ENCODE measurements around the gene LIPA.
"Not testable (repeated sequence)": the region's sequence is repeated elsewhere in the genome, so short reads cannot be mapped to it uniquely, and the experiment has no call there.

Gene LIPA

DNA sequence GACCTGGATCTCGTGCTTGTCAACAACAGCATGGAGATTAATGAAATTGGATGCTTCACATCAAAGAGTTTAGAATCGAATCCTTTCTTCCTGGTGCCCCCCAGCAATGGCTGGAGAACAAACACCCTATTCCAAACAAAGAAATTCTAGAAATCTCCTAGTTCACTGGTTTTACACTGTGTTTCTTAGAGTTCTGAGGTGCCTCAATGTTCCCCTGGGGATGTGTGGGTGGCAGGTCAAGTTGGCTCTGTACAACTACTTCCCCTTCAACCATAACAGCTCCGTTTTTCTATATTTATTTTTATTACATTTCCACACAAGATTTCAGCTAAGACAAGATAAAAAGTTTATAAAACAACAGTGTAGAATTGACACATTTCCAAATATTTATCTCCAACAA is 66.9 kb downstream of the LIPA start:
- no peak overlapping the region for H3K9ac ChIP-seq (ENCODE audit: low read length)
- H3K27me3 ChIP-seq (ENCODE audit: control insufficient read depth, insufficient read depth, low read length): no peaks in the 10 kb centered on the region
- no peaks in the 10 kb centered on the region for H3K4me1 ChIP-seq (ENCODE audit: control insufficient read depth, insufficient read depth, low read length)
- H3K27ac ChIP-seq (ENCODE audit: low read depth, low read length): no peak overlapping the region
- no peaks in the 10 kb centered on the region for H3K36me3 ChIP-seq (ENCODE audit: control insufficient read depth, insufficient read depth, low read length)
- no peak overlapping the region for H3K4me3 ChIP-seq (ENCODE audit: low read depth, low read length)
- H3K9me3 ChIP-seq (ENCODE audit: control insufficient read depth, insufficient read depth, low read depth, low read length): peaks cover 3% of the 10 kb centered on the region; the same call in 1 of the 2 replicates

DNA sequence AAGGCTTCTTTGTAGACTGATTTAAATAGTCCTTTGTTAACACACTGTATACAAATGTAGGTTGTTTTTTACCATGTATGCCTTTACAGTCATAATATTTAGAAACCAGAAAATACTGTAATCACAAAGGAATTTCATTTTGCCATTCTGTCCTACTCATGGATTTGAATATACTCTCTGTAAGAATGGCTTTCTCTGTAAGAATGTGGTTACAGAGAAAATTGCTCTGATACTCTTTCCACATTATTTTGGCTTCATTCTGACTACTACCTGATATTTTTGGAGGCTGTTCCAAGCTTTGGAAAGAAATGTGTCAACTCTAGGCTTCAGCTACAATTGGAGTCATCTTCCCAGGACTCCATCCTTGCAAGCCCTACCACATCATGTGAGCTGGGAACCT is 68.0 kb downstream of the LIPA start:
- Histone ChIP-seq H3K27me3 (ENCODE audit: control insufficient read depth, insufficient read depth, low read length) (no peaks in the 10 kb centered on the region), H3K27ac (ENCODE audit: low read depth, low read length) (no peak overlapping the region), H3K9ac (ENCODE audit: low read length) (no peak overlapping the region)

DNA sequence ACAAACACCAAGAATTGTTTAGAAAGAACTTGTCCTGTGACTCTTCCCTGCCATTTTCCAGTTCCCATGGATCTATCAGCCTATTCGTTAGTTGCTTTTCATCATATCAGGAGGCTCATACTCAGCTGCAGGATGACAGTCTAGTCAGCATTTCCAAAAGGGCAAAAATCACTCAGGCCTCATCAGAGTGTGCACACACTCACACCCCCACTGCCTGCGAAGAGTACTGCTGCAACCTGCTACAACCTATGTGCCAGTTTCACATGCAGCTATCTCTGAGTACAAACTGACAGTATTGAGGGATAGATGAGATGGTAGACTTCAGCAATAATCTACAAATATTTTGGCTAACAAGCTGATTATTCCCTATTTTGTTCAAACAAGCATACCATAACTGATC is 68.7 kb downstream of the LIPA start:
- no peaks in the 10 kb centered on the region for H3K36me3 ChIP-seq (ENCODE audit: control insufficient read depth, insufficient read depth, low read length)
- H3K27me3 ChIP-seq (ENCODE audit: control insufficient read depth, insufficient read depth, low read length): no peaks in the 10 kb centered on the region
- H3K27ac ChIP-seq (ENCODE audit: low read depth, low read length): no peak overlapping the region
- H3K4me1 ChIP-seq (ENCODE audit: control insufficient read depth, insufficient read depth, low read length): no peaks in the 10 kb centered on the region
- peaks cover 3% of the 10 kb centered on the region; the same call in 1 of the 2 replicates for H3K9me3 ChIP-seq (ENCODE audit: control insufficient read depth, insufficient read depth, low read depth, low read length)
- no peak overlapping the region for H3K9ac ChIP-seq (ENCODE audit: low read length)
- no peak overlapping the region for H3K4me3 ChIP-seq (ENCODE audit: low read depth, low read length)

More for the DNA sequence above, 68.0 kb downstream of the LIPA start:
- Histone ChIP-seq H3K9me3 (ENCODE audit: control insufficient read depth, insufficient read depth, low read depth, low read length) (peaks cover 3% of the 10 kb centered on the region; the same call in 1 of the 2 replicates), H3K4me3 (ENCODE audit: low read depth, low read length) (no peak overlapping the region), H3K36me3 (ENCODE audit: control insufficient read depth, insufficient read depth, low read length) (no peaks in the 10 kb centered on the region), H3K4me1 (ENCODE audit: control insufficient read depth, insufficient read depth, low read length) (no peaks in the 10 kb centered on the region)

DNA sequence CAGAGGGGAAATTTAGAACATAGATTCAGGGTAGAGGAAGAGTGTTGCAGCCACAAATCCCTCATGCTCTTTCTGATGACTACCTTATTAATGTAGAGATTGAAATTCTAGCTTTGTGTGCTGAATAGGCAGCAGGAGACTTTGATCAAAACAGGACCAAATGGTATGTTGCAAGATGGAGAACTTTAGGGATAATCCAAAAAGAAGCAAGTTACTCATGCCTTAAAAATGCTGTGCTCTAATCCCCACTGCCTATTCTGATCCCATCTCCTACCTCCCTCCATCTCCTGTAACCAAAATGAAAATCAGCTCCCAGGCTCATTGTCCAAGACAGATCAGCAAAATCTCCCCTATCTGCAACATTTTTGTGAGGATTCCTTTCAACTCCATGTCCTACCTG is 75.8 kb downstream of the LIPA start:
- H3K9me3 ChIP-seq (ENCODE audit: control insufficient read depth, insufficient read depth, low read depth, low read length): peaks cover 1% of the 10 kb centered on the region; the same call in 1 of the 2 replicates
- no peak overlapping the region for H3K9ac ChIP-seq (ENCODE audit: low read length)
- H3K27ac ChIP-seq (ENCODE audit: low read depth, low read length): no peak overlapping the region
- no peaks in the 10 kb centered on the region for H3K36me3 ChIP-seq (ENCODE audit: control insufficient read depth, insufficient read depth, low read length)
- H3K4me3 ChIP-seq (ENCODE audit: low read depth, low read length): no peak overlapping the region
- H3K27me3 ChIP-seq (ENCODE audit: control insufficient read depth, insufficient read depth, low read length): no peaks in the 10 kb centered on the region
- H3K4me1 ChIP-seq (ENCODE audit: control insufficient read depth, insufficient read depth, low read length): peaks cover 4% of the 10 kb centered on the region; the same call in 1 of the 2 replicates

GRCh38 chr10:89173075-89173474 is 78.5 kb downstream of the LIPA start:
- Histone ChIP-seq H3K27ac (ENCODE audit: low read depth, low read length) (no peak overlapping the region), H3K27me3 (ENCODE audit: control insufficient read depth, insufficient read depth, low read length) (no peaks in the 10 kb centered on the region), H3K9ac (ENCODE audit: low read length) (no peak overlapping the region)

DNA sequence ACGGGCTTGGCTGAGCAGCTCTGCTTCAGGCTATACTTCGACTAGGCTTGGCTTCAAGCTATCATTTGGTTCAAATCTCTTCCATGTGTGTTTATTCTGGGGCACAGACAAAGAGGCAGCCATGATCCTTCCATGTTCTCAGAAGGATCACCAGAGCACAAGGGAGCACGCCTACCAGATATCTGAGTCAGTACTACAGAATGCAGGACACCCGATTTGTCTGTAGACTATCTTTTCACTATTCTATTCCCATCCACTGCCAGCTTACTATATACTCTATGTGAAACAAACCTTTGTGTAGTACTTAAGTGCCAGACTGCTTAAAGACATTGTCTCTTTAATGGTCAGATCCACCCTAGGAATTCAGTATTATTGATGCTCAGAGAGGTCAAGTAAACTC is 79.6 kb downstream of the LIPA start:
- Histone ChIP-seq H3K27me3 (ENCODE audit: control insufficient read depth, insufficient read depth, low read length) (no peaks in the 10 kb centered on the region), H3K4me3 (ENCODE audit: low read depth, low read length) (no peak overlapping the region), H3K9me3 (ENCODE audit: control insufficient read depth, insufficient read depth, low read depth, low read length) (no peaks in the 10 kb centered on the region), H3K36me3 (ENCODE audit: control insufficient read depth, insufficient read depth, low read length) (no peaks in the 10 kb centered on the region), H3K27ac (ENCODE audit: low read depth, low read length) (no peak overlapping the region), H3K9ac (ENCODE audit: low read length) (no peak overlapping the region), H3K4me1 (ENCODE audit: control insufficient read depth, insufficient read depth, low read length) (peaks cover 4% of the 10 kb centered on the region; the same call in 1 of the 2 replicates)

More at GRCh38 chr10:89173075-89173474, 78.5 kb downstream of the LIPA start:
- Histone ChIP-seq H3K9me3 (ENCODE audit: control insufficient read depth, insufficient read depth, low read depth, low read length) (no peaks in the 10 kb centered on the region), H3K4me3 (ENCODE audit: low read depth, low read length) (no peak overlapping the region), H3K36me3 (ENCODE audit: control insufficient read depth, insufficient read depth, low read length) (no peaks in the 10 kb centered on the region), H3K4me1 (ENCODE audit: control insufficient read depth, insufficient read depth, low read length) (peaks cover 4% of the 10 kb centered on the region; the same call in 1 of the 2 replicates)

- Histone ChIP-seq H3K9me3 (ENCODE audit: control insufficient read depth, insufficient read depth, low read depth, low read length) (no peaks in the 10 kb centered on the region), H3K4me3 (ENCODE audit: low read depth, low read length) (no peak overlapping the region), H3K9ac (ENCODE audit: low read length) (no peak overlapping the region), H3K27me3 (ENCODE audit: control insufficient read depth, insufficient read depth, low read length) (no peaks in the 10 kb centered on the region), H3K4me1 (ENCODE audit: control insufficient read depth, insufficient read depth, low read length) (peaks cover 4% of the 10 kb centered on the region; the same call in 1 of the 2 replicates), H3K27ac (ENCODE audit: low read depth, low read length) (no peak overlapping the region), H3K36me3 (ENCODE audit: control insufficient read depth, insufficient read depth, low read length) (no peaks in the 10 kb centered on the region)
These were observed 80.2 kb downstream of the LIPA start for GRCh38 chr10:89171263-89171872.

DNA sequence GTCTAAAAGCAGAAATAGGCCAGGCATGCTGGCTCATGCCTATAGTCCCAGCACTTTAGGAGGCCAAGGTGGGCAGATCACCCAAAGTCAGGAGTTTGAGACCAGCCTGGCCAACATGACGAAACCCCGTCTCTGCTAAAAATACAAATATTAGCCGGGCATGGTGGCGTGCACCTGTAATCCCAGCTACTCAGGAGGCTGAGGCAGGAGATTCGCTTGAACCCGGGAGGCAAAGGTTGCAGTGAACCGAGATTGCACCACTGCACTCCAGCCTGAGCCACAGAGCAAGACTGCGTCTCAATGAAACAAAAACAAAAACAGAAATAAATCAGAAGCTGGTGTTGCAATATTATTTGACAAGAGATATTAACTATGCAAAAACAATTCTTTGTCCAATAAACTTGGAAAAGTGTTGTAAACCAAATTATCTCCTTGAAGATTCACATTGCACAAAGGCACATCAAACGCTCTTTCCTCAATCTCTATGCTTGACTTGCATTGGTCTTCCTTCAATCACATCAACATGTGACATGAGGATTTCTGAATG is 83.1 kb downstream of the LIPA start:
- not testable (repeated sequence) for H3K9ac ChIP-seq (ENCODE audit: low read length); H3K4me1 ChIP-seq (ENCODE audit: control insufficient read depth, insufficient read depth, low read length); H3K4me3 ChIP-seq (ENCODE audit: low read depth, low read length); H3K27me3 ChIP-seq (ENCODE audit: control insufficient read depth, insufficient read depth, low read length); H3K27ac ChIP-seq (ENCODE audit: low read depth, low read length); H3K9me3 ChIP-seq (ENCODE audit: control insufficient read depth, insufficient read depth, low read depth, low read length); H3K36me3 ChIP-seq (ENCODE audit: control insufficient read depth, insufficient read depth, low read length)

GRCh38 chr10:89167915-89168314 is 83.7 kb downstream of the LIPA start:
- H3K27me3 ChIP-seq (ENCODE audit: control insufficient read depth, insufficient read depth, low read length): no peaks in the 10 kb centered on the region
- H3K4me1 ChIP-seq (ENCODE audit: control insufficient read depth, insufficient read depth, low read length): peaks cover 4% of the 10 kb centered on the region; the same call in 1 of the 2 replicates
- H3K9ac ChIP-seq (ENCODE audit: low read length): no peak overlapping the region
- no peaks in the 10 kb centered on the region for H3K9me3 ChIP-seq (ENCODE audit: control insufficient read depth, insufficient read depth, low read depth, low read length)
- no peak overlapping the region for H3K4me3 ChIP-seq (ENCODE audit: low read depth, low read length)
- H3K27ac ChIP-seq (ENCODE audit: low read depth, low read length): no peak overlapping the region
- H3K36me3 ChIP-seq (ENCODE audit: control insufficient read depth, insufficient read depth, low read length): no peaks in the 10 kb centered on the region

DNA sequence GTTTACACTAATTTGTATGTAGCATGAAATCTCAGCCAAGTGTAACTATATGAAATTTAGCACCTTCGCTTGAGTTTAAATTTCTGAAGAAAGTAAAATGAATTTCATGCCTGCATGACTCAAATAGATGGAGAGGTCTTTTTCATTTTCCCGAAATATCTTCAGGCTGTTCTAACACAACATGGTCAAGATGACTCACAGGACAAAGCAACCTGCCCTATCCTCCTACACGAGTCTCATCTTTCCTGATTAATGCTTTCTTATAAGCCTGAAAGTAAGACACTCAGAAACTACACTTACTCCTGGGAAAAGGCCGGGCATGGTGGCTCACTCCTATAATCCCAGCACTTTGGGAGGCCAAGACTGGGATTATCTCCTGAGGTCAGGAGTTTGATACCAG is 85.7 kb downstream of the LIPA start:
- Histone ChIP-seq H3K9ac (ENCODE audit: low read length) (no peak overlapping the region), H3K4me1 (ENCODE audit: control insufficient read depth, insufficient read depth, low read length) (no peaks in the 10 kb centered on the region), H3K27me3 (ENCODE audit: control insufficient read depth, insufficient read depth, low read length) (no peaks in the 10 kb centered on the region), H3K9me3 (ENCODE audit: control insufficient read depth, insufficient read depth, low read depth, low read length) (no peaks in the 10 kb centered on the region), H3K27ac (ENCODE audit: low read depth, low read length) (no peak overlapping the region), H3K4me3 (ENCODE audit: low read depth, low read length) (no peak overlapping the region), H3K36me3 (ENCODE audit: control insufficient read depth, insufficient read depth, low read length) (no peaks in the 10 kb centered on the region)

DNA sequence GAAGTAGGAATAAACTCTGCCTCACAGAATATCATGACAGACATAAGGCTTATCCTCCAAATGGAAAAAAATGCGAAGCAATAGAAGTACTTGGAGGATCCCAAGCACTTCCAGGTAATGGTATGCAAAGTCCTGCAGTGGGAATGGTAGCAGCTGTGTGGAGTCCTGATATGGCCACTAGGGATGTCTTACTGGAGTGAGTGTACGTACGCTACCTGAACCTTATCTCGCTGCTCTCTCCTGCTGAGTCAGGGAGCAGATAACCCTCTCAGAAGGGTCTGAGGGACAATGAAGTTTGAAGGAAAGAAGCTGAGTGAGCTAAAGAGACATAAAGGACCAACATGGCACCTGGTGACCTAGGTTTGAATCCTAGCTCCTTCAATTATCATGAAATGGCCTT is 86.7 kb downstream of the LIPA start:
- H3K27ac ChIP-seq (ENCODE audit: low read depth, low read length): no peak overlapping the region
- H3K27me3 ChIP-seq (ENCODE audit: control insufficient read depth, insufficient read depth, low read length): no peaks in the 10 kb centered on the region
- no peaks in the 10 kb centered on the region for H3K36me3 ChIP-seq (ENCODE audit: control insufficient read depth, insufficient read depth, low read length)
- no peaks in the 10 kb centered on the region for H3K4me1 ChIP-seq (ENCODE audit: control insufficient read depth, insufficient read depth, low read length)
- no peaks in the 10 kb centered on the region for H3K9me3 ChIP-seq (ENCODE audit: control insufficient read depth, insufficient read depth, low read depth, low read length)
- H3K4me3 ChIP-seq (ENCODE audit: low read depth, low read length): no peak overlapping the region
- H3K9ac ChIP-seq (ENCODE audit: low read length): no peak overlapping the region
